Activated CD4-positive, alpha-beta T cell treated with anti-CD3 and anti-CD28 coated beads for 36 hours (primary cell): Measurements from ENCODE around the gene MBD4. TPM values are rescaled to one million over a fixed set of nuclear protein-coding genes. Genes with fewer than 3 reads are reported as not detected.
A peak's percentile ranks its signal among the peaks of the same experiment; 100 is the strongest.

Experiments
- ATAC-seq: fragments of 200-7000 bp; cut with Tn5 transposase; one replicate; pipeline ENCODE4 v1.10.0; 2021; ENCODE audit warnings: mild to moderate bottlenecking, moderate library complexity
- CTCF ChIA-PET: fragments of 350-600 bp; sonication (Branson Sonifier 250); formaldehyde crosslinking; loops from one replicate; lab custom pipeline; 2021; ENCODE audit warnings: antibody characterized with exemption; lab: Charles Lee
- POLR2A ChIA-PET: fragments of 350-600 bp; sonication (Branson Sonifier 250); formaldehyde crosslinking; loops from one replicate; lab custom pipeline; 2021; ENCODE audit warnings: antibody characterized with exemption, inconsistent platforms; lab: Charles Lee
- DNase-seq: peaks from one replicate; pipeline ENCODE4 v3.0.0-alpha.2; 2020
- H3K27ac Mint-ChIP-seq: one replicate; pipeline ENCODE4 v1.8.0; 2021; ENCODE audit warnings: mixed read lengths
- H3K27me3 Mint-ChIP-seq: one replicate; pipeline ENCODE4 v1.8.0; 2021; ENCODE audit warnings: mixed read lengths
- H3K36me3 Mint-ChIP-seq: one replicate; pipeline ENCODE4 v1.8.0; 2021; ENCODE audit warnings: low read depth, mixed read lengths
- H3K4me1 Mint-ChIP-seq: one replicate; pipeline ENCODE4 v1.8.0; 2021; ENCODE audit warnings: mixed read lengths
- H3K4me3 Mint-ChIP-seq: one replicate; pipeline ENCODE4 v1.8.0; 2021; ENCODE audit warnings: mild to moderate bottlenecking, moderate library complexity, mixed read lengths
- H3K9me3 Mint-ChIP-seq: one replicate; pipeline ENCODE4 v1.8.0; 2021; ENCODE audit warnings: low read depth, mixed read lengths
- intact Hi-C, 2 experiments: fragments of 100-400 bp; cut with DNase I in 1 of 2; cut with micrococcal nuclease in 1 of 2; formaldehyde crosslinking; loops; one replicate each; pipeline versions ENCODE4 v1.14.2 to v1.15.1; 2022 to 2024; cut with DNase I, micrococcal nuclease
- total RNA-seq, 2 experiments: library from RNA; stranded (reverse); gene quantifications; one replicate each; pipeline ENCODE4 v1.2.3, GENCODE V29; 2021

MBD4 gene
- total RNA-seq, 2 experiments from 2014 or later, result 51.3 to 52.4 TPM

DNA sequence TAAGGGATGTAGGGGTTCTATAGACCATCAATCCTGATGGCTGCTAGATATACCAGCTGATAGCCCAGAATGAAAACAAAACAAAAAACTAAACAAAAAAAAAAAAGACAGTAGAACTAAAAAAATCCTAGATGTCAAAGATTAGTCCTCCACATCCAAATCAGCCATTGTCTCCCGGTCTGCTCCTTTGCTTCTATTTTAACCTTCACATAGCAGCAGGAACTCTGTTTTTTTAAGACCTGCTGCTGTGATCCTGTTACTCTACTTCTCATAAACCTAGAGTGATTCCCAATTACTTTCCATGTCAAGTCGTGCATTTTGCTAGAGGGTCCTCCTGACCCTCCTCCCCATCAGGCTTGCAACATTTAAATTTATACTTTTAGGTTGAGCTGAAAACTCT, 2.7 kb upstream of the MBD4 start:
- Mint-ChIP-seq H3K27ac (peak overlapping the region; percentile 68), H3K9me3 (no peaks in the 10 kb centered on the region), H3K27me3 (no peaks in the 10 kb centered on the region), H3K4me3 (no peak overlapping the region), H3K4me1 (peaks cover 43% of the 10 kb centered on the region), H3K36me3 (peaks cover 23% of the 10 kb centered on the region)
- DNase-seq (no peak), ATAC-seq (no peak)
- ChIA-PET POLR2A (no interaction called here), CTCF (interaction anchor here (1.9 kb wide), 1 partner anchor 8 kb away, joined by 6 read pairs; no protein-coding TSS in a partner anchor)
- intact Hi-C loops, result loop anchor here (5.0 to 10.0 kb wide), 4 partner anchors 320 to 1302 kb away; partner anchors contain the start of genes PIK3R4 (in 1 of the 2) and RAB43 (in 1 of the 2)

DNA sequence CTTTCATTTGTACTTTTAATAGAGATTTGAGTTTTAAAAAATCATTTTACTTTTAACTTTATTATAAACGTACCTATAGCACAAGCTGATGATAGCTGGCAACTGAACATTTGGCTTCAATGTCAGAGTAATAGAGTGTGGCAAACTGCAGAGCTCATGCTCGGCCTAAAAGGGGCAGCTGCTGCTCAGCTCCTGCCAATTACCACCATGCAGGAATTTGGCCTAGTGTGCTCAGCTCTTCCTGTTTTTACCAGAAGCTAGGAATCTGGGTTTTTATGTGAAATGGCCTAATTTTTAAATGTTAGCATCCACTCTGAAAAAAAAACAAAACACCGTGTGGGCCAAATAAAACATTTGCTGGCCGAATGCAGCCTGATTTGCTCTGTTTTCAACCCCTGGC, 2.0 kb upstream of the MBD4 start:
- ChIA-PET POLR2A (interaction anchor here (0.6 to 3.2 kb wide), 2 partner anchors 18 to 41 kb away, joined by 3 to 24 read pairs; no protein-coding TSS in a partner anchor), CTCF (interaction anchor here (1.7 to 4.0 kb wide), 3 partner anchors 9 to 58 kb away, joined by 5 to 23 read pairs (median 6); no protein-coding TSS in a partner anchor)
- ATAC-seq (no peak), DNase-seq (no peak)
- Mint-ChIP-seq H3K27ac (peak overlapping the region; percentile 91), H3K4me3 (peak overlapping the region; percentile 100), H3K4me1 (peaks cover 48% of the 10 kb centered on the region), H3K9me3 (no peaks in the 10 kb centered on the region), H3K36me3 (peaks cover 29% of the 10 kb centered on the region), H3K27me3 (no peaks in the 10 kb centered on the region)
- intact Hi-C loops, result loop anchor here (2.0 to 10.0 kb wide), 5 partner anchors 319 to 1303 kb away; partner anchors contain the start of genes PIK3R4 (in 1 of the 2) and RAB43 (in 1 of the 2)

DNA sequence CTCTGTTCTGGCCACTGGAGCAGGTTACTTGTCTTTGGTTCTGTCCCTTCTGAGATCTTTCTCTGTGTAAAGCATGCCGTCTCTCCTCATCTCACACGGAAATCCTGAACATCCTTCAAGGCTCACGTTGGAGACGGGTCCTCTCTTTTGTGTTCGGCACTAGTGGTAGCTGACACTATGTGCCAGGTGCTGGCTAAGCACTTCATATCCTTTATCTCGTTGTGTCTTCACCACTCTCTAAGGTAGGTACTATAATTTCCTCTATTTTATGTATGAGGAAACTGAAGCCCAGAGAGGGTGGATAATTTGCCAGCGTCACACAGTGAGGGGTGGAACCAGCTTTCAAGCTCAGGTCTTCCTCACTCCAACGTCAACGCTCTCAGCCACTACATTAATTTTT, 1.5 kb upstream of the MBD4 start:
- Mint-ChIP-seq H3K4me1 (peaks cover 54% of the 10 kb centered on the region), H3K27ac (peak overlapping the region; percentile 91), H3K4me3 (peak overlapping the region; percentile 100), H3K27me3 (no peaks in the 10 kb centered on the region), H3K9me3 (no peaks in the 10 kb centered on the region), H3K36me3 (peaks cover 35% of the 10 kb centered on the region)
- ChIA-PET CTCF (interaction anchor here (0.9 to 4.0 kb wide), 4 partner anchors 10 to 58 kb away, joined by 4 to 23 read pairs (median 6); no protein-coding TSS in a partner anchor), POLR2A (interaction anchor here (0.6 to 3.2 kb wide), 4 partner anchors 14 to 452 kb away, joined by 3 to 24 read pairs (median 6); partner anchors contain the start of genes EFCAB12 and TMCC1)
- ATAC-seq (no peak), DNase-seq (peak; percentile 32)
- intact Hi-C loops, result loop anchor here (2.0 to 10.0 kb wide), 5 partner anchors 319 to 1304 kb away; partner anchors contain the start of genes PIK3R4 (in 1 of the 2) and RAB43 (in 1 of the 2)

DNA sequence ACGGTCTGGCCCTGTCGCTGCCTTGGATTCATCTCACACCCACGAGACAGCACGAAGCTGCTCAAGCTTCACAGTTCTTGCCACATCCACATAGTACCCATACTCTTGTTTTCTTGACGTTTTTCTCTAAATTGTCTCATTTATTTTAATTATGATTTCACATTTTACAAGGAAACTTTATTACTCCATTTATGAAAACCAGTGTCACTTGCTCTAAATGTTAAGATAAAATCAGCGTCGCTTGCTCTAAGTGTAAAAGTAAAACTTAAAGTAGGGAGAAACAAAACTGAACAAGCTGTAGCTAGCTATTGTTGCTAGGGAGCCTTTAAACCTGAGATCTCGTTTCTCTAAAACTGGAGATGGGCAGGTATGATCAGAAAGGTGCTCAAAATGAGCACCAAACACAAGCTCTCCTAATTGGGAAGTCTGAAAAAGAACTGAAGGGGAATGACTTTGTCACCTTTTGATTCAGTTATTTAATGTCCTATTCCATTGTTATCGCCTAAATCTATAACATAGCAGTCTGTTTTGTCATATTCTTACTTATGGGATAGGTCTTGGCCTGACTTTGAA, 956 bp upstream of the MBD4 start:
- POLR2A ChIA-PET, result interaction anchor here (0.6 to 3.2 kb wide), 5 partner anchors 11 to 453 kb away, joined by 3 to 24 read pairs (median 6); partner anchors contain the start of genes EFCAB12 and TMCC1

DNA sequence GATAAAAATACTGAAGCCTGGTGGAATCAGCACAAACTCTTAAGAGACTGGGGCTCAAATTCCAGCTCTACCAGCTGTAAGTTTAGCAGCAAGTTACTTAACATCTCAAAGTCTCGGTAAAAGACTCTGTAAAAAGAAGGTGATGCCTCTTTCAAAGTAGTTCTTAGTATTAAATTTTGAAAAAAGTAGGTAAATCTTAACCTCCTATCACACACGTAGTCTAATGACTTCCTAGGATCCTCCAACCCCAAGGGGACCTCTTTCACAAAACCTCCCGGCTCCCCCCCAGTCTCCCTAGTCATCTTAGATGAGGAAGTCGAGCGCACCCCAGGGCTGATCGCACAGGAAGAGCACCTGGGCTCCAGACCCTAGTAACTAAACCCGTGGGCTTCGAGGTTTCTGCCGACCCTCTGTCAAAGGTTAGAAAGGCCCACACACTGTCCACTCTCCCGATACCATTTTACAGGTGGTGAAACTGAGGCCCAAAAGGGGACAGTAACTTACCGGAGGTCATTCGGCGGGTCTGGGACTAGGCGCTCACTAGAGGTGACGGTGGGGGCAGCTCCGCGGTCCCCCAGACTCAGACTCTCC, 427 bp downstream of the MBD4 start:
- no peaks in the 10 kb centered on the region for H3K27me3 Mint-ChIP-seq
- intact Hi-C loops, result loop anchor here (5.0 kb wide), 2 partner anchors 453 to 1387 kb away; partner anchors contain the start of genes SEC61A1 (in 1 of the 2) and TMCC1 (in 1 of the 2)
- CTCF ChIA-PET, result interaction anchor here (1.1 to 4.0 kb wide), 5 partner anchors 9 to 417 kb away, joined by 3 to 23 read pairs (median 5); partner anchors contain the start of gene EFCAB12
- no peaks in the 10 kb centered on the region for H3K9me3 Mint-ChIP-seq
- H3K4me3 Mint-ChIP-seq, result peak overlapping the region; percentile 100
- peak overlapping the region; percentile 91 for H3K27ac Mint-ChIP-seq
- H3K36me3 Mint-ChIP-seq, result peaks cover 46% of the 10 kb centered on the region
- POLR2A ChIA-PET, result interaction anchor here (0.6 to 3.2 kb wide), 9 partner anchors 8 to 516 kb away, joined by 3 to 24 read pairs (median 4); partner anchors contain the start of gene EFCAB12
- DNase-seq (peak; percentile 68), ATAC-seq (no peak)
- peaks cover 69% of the 10 kb centered on the region for H3K4me1 Mint-ChIP-seq

More for the DNA sequence above, 956 bp upstream of the MBD4 start:
- Mint-ChIP-seq H3K4me1 (peaks cover 58% of the 10 kb centered on the region), H3K36me3 (peaks cover 38% of the 10 kb centered on the region), H3K27me3 (no peaks in the 10 kb centered on the region), H3K9me3 (no peaks in the 10 kb centered on the region), H3K27ac (peak overlapping the region; percentile 91), H3K4me3 (peak overlapping the region; percentile 100)
- intact Hi-C loops, result loop anchor here (1.0 to 10.0 kb wide), 16 partner anchors 12 to 1304 kb away; partner anchors contain the start of genes EFCAB12 (in 2 of the 2), ACAD9 (in 1 of the 2), ISY1 (in 1 of the 2) and PIK3R4 (in 1 of the 2)
- no peak for DNase-seq
- no peak for ATAC-seq
- CTCF ChIA-PET, result interaction anchor here (0.6 to 4.0 kb wide), 8 partner anchors 8 to 416 kb away, joined by 3 to 23 read pairs (median 5); partner anchors contain the start of gene EFCAB12

DNA sequence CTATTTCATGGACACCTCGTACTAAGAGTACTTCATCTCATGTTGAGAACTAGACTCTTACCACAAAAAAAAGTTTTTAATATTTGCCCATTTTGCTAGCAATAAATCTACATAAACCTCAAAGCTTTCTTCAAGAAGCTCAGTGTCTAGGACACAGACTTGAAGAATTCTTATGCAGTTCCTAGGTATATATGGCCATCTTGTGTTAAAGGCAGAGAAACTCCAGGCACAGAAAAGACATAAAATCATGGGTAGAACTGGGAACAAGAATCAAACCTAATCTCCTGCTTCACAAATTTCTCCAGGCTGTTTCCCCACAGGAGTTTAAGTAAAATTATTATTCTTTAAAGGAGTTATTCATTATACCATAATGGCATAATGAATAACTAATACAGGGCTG, 4.4 kb downstream of the MBD4 start:
- Mint-ChIP-seq H3K27me3 (no peaks in the 10 kb centered on the region), H3K9me3 (no peaks in the 10 kb centered on the region), H3K27ac (peak overlapping the region; percentile 26), H3K4me1 (peaks cover 42% of the 10 kb centered on the region), H3K4me3 (peak overlapping the region; percentile 15), H3K36me3 (peaks cover 59% of the 10 kb centered on the region)
- ATAC-seq (no peak), DNase-seq (no peak)
- intact Hi-C loops, result loop anchor here (5.0 kb wide), 2 partner anchors 457 to 1383 kb away; partner anchors contain the start of genes SEC61A1 (in 1 of the 2) and TMCC1 (in 1 of the 2)
- CTCF ChIA-PET, result interaction anchor here (0.7 to 1.0 kb wide), 3 partner anchors 10 to 138 kb away, joined by 3 read pairs; no protein-coding TSS in a partner anchor
- POLR2A ChIA-PET, result interaction anchor here (1.0 kb wide), 1 partner anchor 35 kb away, joined by 3 read pairs; no protein-coding TSS in a partner anchor

DNA sequence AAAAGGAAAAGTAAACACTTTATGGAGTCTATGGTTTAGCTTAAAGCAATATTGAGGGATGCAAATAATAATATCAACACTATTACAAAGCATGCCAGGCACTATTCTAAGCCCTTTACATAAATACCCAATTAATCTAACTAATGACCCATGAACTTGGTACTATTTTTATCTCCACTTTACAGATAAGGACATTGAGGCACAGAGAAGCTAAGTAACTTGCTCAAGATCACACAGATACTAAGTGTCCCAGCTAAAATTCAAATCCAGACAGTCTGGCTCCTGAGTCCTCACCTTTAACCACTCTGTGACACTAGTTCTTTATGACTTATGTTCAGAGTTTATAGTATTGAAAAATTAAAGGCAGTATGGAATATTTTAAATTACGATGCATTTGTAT, 5.6 kb downstream of the MBD4 start:
- Mint-ChIP-seq H3K9me3 (no peaks in the 10 kb centered on the region), H3K27ac (no peak overlapping the region), H3K36me3 (peaks cover 59% of the 10 kb centered on the region), H3K4me1 (peaks cover 50% of the 10 kb centered on the region), H3K27me3 (no peaks in the 10 kb centered on the region), H3K4me3 (no peak overlapping the region)
- CTCF ChIA-PET, result no interaction called here
- POLR2A ChIA-PET, result no interaction called here
- ATAC-seq, result no peak
- intact Hi-C loops, result no loop called here
- no peak for DNase-seq

DNA sequence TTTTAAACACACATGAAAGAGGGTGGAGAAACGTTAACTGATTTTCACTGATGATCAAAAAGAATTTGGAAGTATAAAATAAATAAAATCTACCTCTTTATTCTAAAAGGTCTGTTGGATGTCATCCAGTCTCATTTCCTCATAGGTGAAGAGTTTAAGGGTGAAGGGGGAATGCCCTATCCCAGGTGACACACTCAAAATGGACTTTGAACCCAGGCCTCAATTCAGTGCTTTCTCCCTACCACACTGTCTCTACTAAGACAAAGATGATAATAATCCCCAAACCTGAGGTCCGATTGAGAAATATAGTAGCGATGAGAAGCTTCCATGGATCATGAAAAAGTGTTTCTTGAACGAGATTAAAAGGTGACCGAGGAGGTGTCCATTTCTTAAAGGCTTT, 6.2 kb downstream of the MBD4 start:
- ChIA-PET CTCF (no interaction called here), POLR2A (no interaction called here)
- Mint-ChIP-seq H3K36me3 (peaks cover 61% of the 10 kb centered on the region), H3K27me3 (no peaks in the 10 kb centered on the region), H3K4me1 (peaks cover 54% of the 10 kb centered on the region), H3K9me3 (no peaks in the 10 kb centered on the region), H3K4me3 (no peak overlapping the region), H3K27ac (no peak overlapping the region)
- intact Hi-C loops, result no loop called here
- DNase-seq (no peak), ATAC-seq (no peak)

DNA sequence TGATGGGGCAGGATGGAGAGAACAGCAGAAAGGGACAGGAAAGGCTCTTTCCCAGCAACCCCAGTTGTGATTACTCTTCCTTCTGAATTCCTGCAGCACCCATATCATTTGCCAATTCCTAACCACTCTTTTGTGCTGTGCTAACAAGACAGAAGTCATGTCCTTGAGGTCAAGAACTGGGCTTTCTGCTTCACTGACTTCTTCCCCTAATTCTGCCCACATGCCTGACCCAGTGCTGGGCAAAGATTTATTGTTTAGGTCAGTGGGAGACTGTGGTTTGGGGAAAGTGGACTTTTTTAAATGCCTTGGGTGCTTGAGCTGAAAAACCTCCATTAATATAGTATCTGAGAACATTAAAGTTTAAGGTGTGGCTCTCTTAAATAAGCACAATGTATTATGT, 7.1 kb downstream of the MBD4 start:
- intact Hi-C loops, result no loop called here

DNA sequence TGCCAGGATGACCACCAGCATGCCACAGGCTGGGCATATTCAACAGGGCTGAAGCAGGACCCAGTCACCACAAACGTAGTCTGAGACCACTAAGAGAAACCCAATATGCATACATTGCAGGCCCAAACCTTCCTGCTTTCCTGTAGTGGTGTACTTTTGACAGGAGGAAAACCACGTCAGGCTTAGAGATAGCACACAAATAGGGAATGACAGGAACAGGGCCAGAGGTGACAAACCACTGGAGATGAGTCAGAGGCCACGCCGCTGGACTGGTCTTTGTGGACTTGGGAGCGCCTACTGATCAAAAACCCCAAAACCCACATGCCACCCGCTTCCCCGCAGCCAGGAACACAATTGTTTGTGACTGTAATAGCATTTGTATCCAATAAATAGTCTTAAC, 7.7 kb downstream of the MBD4 start:
- no peaks in the 10 kb centered on the region for H3K27me3 Mint-ChIP-seq
- H3K9me3 Mint-ChIP-seq, result no peaks in the 10 kb centered on the region
- peaks cover 47% of the 10 kb centered on the region for H3K36me3 Mint-ChIP-seq
- peaks cover 52% of the 10 kb centered on the region for H3K4me1 Mint-ChIP-seq
- ATAC-seq (no peak), DNase-seq (no peak)
- intact Hi-C loops, result no loop called here
- H3K27ac Mint-ChIP-seq, result no peak overlapping the region
- ChIA-PET CTCF (no interaction called here), POLR2A (no interaction called here)
- no peak overlapping the region for H3K4me3 Mint-ChIP-seq

More for the DNA sequence above, 7.1 kb downstream of the MBD4 start:
- H3K27ac Mint-ChIP-seq, result no peak overlapping the region
- H3K27me3 Mint-ChIP-seq, result no peaks in the 10 kb centered on the region
- CTCF ChIA-PET, result no interaction called here
- ATAC-seq (no peak), DNase-seq (no peak)
- peaks cover 52% of the 10 kb centered on the region for H3K36me3 Mint-ChIP-seq
- H3K4me3 Mint-ChIP-seq, result no peak overlapping the region
- POLR2A ChIA-PET, result no interaction called here
- no peaks in the 10 kb centered on the region for H3K9me3 Mint-ChIP-seq
- peaks cover 54% of the 10 kb centered on the region for H3K4me1 Mint-ChIP-seq
